ENCODE results near the gene KRTAP9-7. TPM values are rescaled to one million over a fixed set of nuclear protein-coding genes. Genes with fewer than 3 reads are reported as not detected.
A peak's percentile ranks its signal among the peaks of the same experiment; 100 is the strongest.

Gene KRTAP9-7
- total RNA-seq, 2 donors from 2014 or later: not detected

DNA sequence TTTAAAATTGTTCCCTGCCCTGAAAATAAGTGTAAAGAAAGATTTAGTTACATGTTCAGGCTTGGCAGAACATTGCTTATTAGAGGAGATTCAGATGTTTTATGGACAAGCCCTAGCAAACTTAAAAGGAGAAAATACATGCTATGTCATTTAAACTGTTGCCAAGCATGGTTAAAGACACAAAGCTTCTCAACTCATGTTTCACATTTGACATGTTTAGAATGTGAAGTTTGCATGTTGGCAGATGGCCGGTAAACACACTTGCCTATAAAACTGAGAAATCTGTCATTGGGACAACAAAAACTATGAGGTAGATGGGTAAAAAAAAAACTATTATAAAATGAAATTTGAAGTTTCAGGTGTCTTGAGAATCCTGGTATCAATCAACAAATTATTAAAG is 21.3 kb downstream of the KRTAP9-7 start:
- H3K27ac Mint-ChIP-seq: no peak overlapping the region
- ATAC-seq: no peak
- peaks cover 0 to 4% of the 10 kb centered on the region in 2 donors for H3K4me1 Mint-ChIP-seq (ENCODE audit: low read depth in 2 of 2)
- peaks cover 18 to 19% of the 10 kb centered on the region in 2 donors for H3K27me3 Mint-ChIP-seq
- DNase-seq (ENCODE audit: low spot score): no peak
- no peaks in the 10 kb centered on the region for H3K36me3 Mint-ChIP-seq
- H3K9me3 Mint-ChIP-seq: no peaks in the 10 kb centered on the region
- no peak overlapping the region for H3K4me3 Mint-ChIP-seq

DNA sequence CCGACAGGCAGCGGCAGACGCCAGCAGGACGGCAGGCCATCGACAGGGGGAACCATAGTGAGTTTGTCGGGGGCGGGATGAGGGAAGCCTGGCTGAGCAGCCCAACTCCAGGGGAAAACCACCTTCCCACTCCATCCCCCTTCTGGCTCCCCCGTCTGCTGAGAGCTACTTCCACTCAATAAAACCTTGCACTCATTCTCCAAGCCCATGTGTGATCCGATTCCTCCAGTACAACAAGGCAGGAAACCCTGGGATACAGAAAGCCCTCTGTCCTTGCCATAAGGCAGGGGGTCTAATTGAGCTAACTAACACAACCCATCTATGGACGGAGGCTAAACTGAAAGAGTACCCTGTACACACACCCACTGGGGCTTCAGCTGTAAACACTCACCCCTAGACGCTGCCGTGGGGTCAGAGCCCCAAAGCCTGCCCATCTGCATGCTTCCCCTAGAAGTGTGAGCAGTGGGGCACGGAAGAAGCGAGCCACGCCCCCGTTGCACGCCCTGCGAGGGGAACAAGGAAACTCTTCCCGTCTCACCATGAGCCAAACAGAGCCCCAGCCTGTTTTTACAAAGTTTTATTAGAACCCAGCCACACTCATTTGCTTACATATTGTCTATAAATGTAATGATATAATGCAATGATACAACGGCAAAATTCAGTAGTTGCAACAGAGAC is 23.1 kb downstream of the KRTAP9-7 start:
- no peaks in the 10 kb centered on the region for H3K9me3 Mint-ChIP-seq
- DNase-seq (ENCODE audit: low spot score) (no peak), ATAC-seq (no peak)
- peaks cover 0 to 4% of the 10 kb centered on the region in 2 donors for H3K4me1 Mint-ChIP-seq (ENCODE audit: low read depth in 2 of 2)
- H3K27ac Mint-ChIP-seq: no peak overlapping the region
- peaks cover 17 to 18% of the 10 kb centered on the region in 2 donors for H3K27me3 Mint-ChIP-seq
- no peak overlapping the region for H3K4me3 Mint-ChIP-seq
- H3K36me3 Mint-ChIP-seq: no peaks in the 10 kb centered on the region

DNA sequence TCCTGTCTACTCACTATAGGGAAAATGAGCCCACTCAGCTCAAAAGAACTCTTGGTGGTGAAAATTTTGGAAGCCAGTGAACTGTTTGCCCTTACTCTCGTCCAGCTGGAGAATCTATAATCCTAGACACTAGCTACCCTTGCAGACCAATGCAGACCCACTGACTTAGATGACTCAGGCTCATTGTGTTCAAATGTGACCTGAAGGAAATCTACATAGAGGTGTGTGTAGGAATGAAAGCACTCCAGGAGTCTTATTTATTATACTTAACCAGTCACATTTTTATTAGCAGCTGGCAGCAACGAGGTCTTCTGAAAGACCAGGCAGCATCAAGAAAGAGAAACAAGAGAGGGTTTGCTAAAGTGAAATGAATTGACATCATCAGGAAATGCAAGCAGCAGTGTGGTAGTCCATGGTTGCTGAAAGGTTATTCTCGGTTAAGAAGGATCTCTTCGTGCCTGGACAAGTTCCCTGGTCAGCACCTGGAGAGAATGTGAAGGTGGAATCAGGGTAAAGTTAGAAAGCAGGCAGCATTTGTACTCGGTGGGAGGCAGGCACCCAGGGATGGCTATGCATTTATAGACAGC is 25.8 kb downstream of the KRTAP9-7 start:
- Mint-ChIP-seq H3K4me3 (no peak overlapping the region), H3K4me1 (ENCODE audit: low read depth in 2 of 2) (peaks cover 0 to 4% of the 10 kb centered on the region in 2 donors), H3K27me3 (peaks cover 16 to 19% of the 10 kb centered on the region in 2 donors), H3K9me3 (no peaks in the 10 kb centered on the region), H3K27ac (no peak overlapping the region), H3K36me3 (no peaks in the 10 kb centered on the region)
- ATAC-seq (no peak), DNase-seq (ENCODE audit: low spot score) (no peak)

DNA sequence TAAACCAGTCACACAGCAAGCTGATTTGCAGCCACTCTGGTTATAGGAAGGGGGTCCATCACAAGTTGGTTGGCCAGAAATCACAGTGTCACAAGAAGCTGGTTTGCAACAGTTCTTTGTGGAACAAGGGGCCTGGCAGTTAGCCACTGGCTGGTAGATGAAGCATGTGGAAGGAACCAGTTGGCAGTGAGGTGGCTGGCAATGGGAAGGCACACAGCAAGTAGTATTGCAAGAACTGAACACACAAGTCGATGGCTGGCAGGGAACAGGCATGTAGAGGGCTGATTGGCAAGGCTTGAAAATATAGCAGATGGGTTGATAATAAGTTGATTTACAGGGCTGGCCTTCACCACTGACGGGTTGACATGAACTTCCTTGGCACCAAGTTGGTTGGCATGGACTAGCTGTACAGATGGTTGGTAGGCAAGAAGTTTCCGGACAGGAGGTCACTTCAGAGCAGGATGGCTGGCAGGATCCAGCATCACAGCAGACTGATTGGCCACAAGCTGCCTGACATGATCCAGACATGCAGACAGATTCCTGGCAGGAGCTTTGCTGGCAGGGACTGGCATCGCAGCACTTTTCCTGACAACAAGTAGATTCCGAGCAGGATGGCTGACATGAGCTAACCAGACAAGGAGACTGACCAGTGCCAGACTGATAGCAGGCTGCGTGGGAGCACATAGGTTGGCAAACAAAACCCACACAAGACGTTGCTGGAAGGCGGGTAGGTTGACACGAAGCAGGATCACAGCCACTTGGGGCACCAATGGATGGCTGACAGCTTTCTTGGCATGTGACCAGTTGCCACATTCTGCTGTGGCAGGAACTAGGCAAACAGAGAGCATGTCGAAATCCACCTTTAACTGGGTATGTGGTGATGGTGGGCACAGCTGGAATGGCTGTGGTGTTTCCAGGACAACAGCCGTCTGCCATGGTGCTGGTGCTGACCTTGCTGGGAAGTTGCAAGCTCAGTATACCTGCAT is 26.7 kb downstream of the KRTAP9-7 start, which contains the start of gene KRTAP29-1:
KRTAP29-1 (minus strand) TSS at position 936 of the 986 bp plus-strand sequence; CDS start at position 936, 0 bp downstream.
- ATAC-seq (no peak), DNase-seq (ENCODE audit: low spot score) (no peak)
- H3K27ac Mint-ChIP-seq: no peak within 1 kb of the TSS
- H3K4me1 Mint-ChIP-seq (ENCODE audit: low read depth in 2 of 2): peaks cover 6 to 10% of the 10 kb centered on the region in 2 donors
- no peaks in the 10 kb centered on the region for H3K9me3 Mint-ChIP-seq
- peaks cover 16 to 19% of the 10 kb centered on the region in 2 donors for H3K27me3 Mint-ChIP-seq
- no peak within 1 kb of the TSS for H3K4me3 Mint-ChIP-seq
- H3K36me3 Mint-ChIP-seq: no peaks in the 10 kb centered on the region

DNA sequence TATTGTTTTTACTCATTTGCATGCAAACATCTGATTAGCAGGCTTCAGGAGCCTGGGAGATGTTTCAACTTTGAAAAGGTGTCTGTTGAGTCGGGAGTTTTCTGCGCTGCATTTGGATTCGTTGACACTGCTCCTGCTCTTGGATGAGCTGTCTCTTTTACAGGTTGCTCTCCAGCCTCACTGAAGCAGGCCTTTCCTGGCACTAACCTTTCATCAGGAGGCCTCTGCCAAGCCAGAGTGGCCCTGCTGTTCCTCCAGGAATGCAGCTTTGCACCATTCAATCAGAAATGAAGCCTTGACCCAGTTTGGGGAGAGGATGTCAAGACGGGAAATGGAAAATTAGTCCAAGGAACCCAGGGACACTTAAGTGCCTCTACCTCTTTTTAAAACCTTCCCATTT is 27.5 kb downstream of the KRTAP9-7 start:
- H3K4me1 Mint-ChIP-seq (ENCODE audit: low read depth in 2 of 2): peaks cover 14 to 17% of the 10 kb centered on the region in 2 donors
- H3K27me3 Mint-ChIP-seq: peaks cover 16 to 19% of the 10 kb centered on the region in 2 donors
- no peaks in the 10 kb centered on the region for H3K9me3 Mint-ChIP-seq
- no peaks in the 10 kb centered on the region for H3K36me3 Mint-ChIP-seq
- ATAC-seq (no peak), DNase-seq (ENCODE audit: low spot score) (no peak)
- H3K27ac Mint-ChIP-seq: no peak overlapping the region
- no peak overlapping the region for H3K4me3 Mint-ChIP-seq

DNA sequence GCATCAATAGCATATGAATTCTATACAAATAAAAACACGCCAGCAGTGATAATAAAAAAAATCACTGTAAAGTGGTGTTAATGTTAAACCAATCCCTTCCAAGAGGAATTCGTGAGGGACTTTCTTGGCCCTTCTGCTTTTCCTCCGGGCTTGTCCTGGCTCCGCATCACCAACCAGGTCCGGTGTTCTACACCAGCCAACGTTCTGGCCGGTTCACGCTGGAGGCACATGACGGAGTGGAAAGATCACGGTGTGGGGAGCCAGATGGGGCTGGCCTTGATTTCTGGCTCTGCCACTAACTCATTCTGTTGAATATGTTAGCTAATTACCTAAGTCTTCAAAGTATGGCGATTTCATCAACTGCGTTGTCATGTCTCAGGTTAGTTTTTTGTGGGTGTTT is 28.6 kb downstream of the KRTAP9-7 start:
- ATAC-seq (no peak), DNase-seq (ENCODE audit: low spot score) (no peak)
- no peak overlapping the region for H3K4me3 Mint-ChIP-seq
- H3K4me1 Mint-ChIP-seq (ENCODE audit: low read depth in 2 of 2): peaks cover 25 to 28% of the 10 kb centered on the region in 2 donors
- peaks cover 16 to 19% of the 10 kb centered on the region in 2 donors for H3K27me3 Mint-ChIP-seq
- no peak overlapping the region for H3K27ac Mint-ChIP-seq
- no peaks in the 10 kb centered on the region for H3K36me3 Mint-ChIP-seq
- no peaks in the 10 kb centered on the region for H3K9me3 Mint-ChIP-seq

- no peaks in the 10 kb centered on the region for H3K36me3 Mint-ChIP-seq
- ATAC-seq: no peak
- peaks cover 30 to 40% of the 10 kb centered on the region in 2 donors for H3K4me1 Mint-ChIP-seq (ENCODE audit: low read depth in 2 of 2)
- peaks cover 4 to 6% of the 10 kb centered on the region in 2 donors for H3K27me3 Mint-ChIP-seq
- no peak for DNase-seq (ENCODE audit: low spot score)
- peak overlapping the region; percentile 21 to 60 for H3K27ac Mint-ChIP-seq
- no peaks in the 10 kb centered on the region for H3K9me3 Mint-ChIP-seq
- H3K4me3 Mint-ChIP-seq: peak overlapping the region; percentile 78
These were observed 32.1 kb downstream of the KRTAP9-7 start for GRCh38 chr17:41307647-41308046.

- Mint-ChIP-seq H3K4me1 (ENCODE audit: low read depth in 2 of 2) (peaks cover 30 to 40% of the 10 kb centered on the region in 2 donors), H3K4me3 (peak overlapping the region; percentile 78), H3K36me3 (no peaks in the 10 kb centered on the region), H3K27me3 (peaks cover 4 to 6% of the 10 kb centered on the region in 2 donors), H3K27ac (peak overlapping the region; percentile 21 to 60), H3K9me3 (no peaks in the 10 kb centered on the region)
- ATAC-seq: peak; percentile 83
- DNase-seq (ENCODE audit: low spot score): no peak
These were observed 32.9 kb downstream of the KRTAP9-7 start for GRCh38 chr17:41308251-41308917.

- peak within 1 kb of the TSS; percentile 21 to 60 for H3K27ac Mint-ChIP-seq
- H3K4me1 Mint-ChIP-seq (ENCODE audit: low read depth in 2 of 2): peaks cover 30 to 40% of the 10 kb centered on the region in 2 donors
- DNase-seq (ENCODE audit: low spot score): no peak
- no peaks in the 10 kb centered on the region for H3K36me3 Mint-ChIP-seq
- H3K9me3 Mint-ChIP-seq: no peaks in the 10 kb centered on the region
- H3K4me3 Mint-ChIP-seq: peak within 1 kb of the TSS; percentile 78
- peak; percentile 56 to 63 for ATAC-seq
- H3K27me3 Mint-ChIP-seq: peaks cover 4 to 6% of the 10 kb centered on the region in 2 donors
These were observed 33.4 kb downstream of the KRTAP9-7 start, which contains the start of gene KRTAP16-1 for GRCh38 chr17:41308918-41309359. Gene KRTAP16-1, minus strand, starts transcription at chr17:41309309. Its CDS starts 56 bp downstream, at chr17:41309253.

DNA sequence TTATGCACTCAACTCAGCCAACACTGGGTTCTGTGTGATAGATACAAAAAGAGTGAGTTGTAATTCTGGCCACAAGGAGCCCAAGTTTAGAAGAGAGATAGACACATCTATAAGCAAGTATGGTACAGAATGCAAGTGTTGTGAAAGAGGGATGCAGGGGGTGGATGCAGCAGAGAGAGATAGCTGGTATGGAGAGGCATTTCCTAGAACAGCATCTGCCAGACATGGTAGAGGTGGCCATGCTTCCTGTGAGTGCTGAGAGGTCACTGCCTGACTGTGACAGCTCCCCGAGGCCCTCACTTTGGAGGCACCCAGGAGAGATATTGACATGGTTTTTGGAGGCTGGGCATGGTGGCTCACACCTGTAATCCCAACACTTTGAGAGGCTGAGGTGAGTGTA is 35.6 kb downstream of the KRTAP9-7 start:
- H3K27me3 Mint-ChIP-seq: no peaks in the 10 kb centered on the region
- ATAC-seq (no peak), DNase-seq (ENCODE audit: low spot score) (no peak)
- no peak overlapping the region for H3K4me3 Mint-ChIP-seq
- no peak overlapping the region for H3K27ac Mint-ChIP-seq
- H3K4me1 Mint-ChIP-seq (ENCODE audit: low read depth in 2 of 2): peaks cover 30 to 40% of the 10 kb centered on the region in 2 donors
- no peaks in the 10 kb centered on the region for H3K9me3 Mint-ChIP-seq
- H3K36me3 Mint-ChIP-seq: no peaks in the 10 kb centered on the region

GRCh38 chr17:41315204-41315794 is 39.8 kb downstream of the KRTAP9-7 start, which contains the start of gene KRTAP17-1:
Gene KRTAP17-1, minus strand, starts transcription at chr17:41315710. Its CDS starts 60 bp downstream, at chr17:41315650.
- no peak within 1 kb of the TSS for H3K27ac Mint-ChIP-seq
- H3K4me3 Mint-ChIP-seq: no peak within 1 kb of the TSS

GRCh38 chr17:41315814-41316445 is 40.4 kb downstream of the KRTAP9-7 start:
- Mint-ChIP-seq H3K27me3 (peaks cover 0 to 2% of the 10 kb centered on the region in 2 donors), H3K4me3 (no peak overlapping the region), H3K9me3 (no peaks in the 10 kb centered on the region), H3K4me1 (ENCODE audit: low read depth in 2 of 2) (peaks cover 0 to 5% of the 10 kb centered on the region in 2 donors), H3K27ac (no peak overlapping the region), H3K36me3 (peaks cover 6% of the 10 kb centered on the region)
- ATAC-seq (no peak), DNase-seq (ENCODE audit: low spot score) (no peak)

More at GRCh38 chr17:41315204-41315794, 39.8 kb downstream of the KRTAP9-7 start, which contains the start of gene KRTAP17-1:
- peaks cover 6% of the 10 kb centered on the region for H3K36me3 Mint-ChIP-seq
- H3K9me3 Mint-ChIP-seq: no peaks in the 10 kb centered on the region
- H3K27me3 Mint-ChIP-seq: peaks cover 0 to 2% of the 10 kb centered on the region in 2 donors
- DNase-seq (ENCODE audit: low spot score) (no peak), ATAC-seq (no peak)
- H3K4me1 Mint-ChIP-seq (ENCODE audit: low read depth in 2 of 2): peaks cover 0 to 7% of the 10 kb centered on the region in 2 donors

All from natural killer cell treated with Interleukin-12 subunit alpha and Interleukin-12 subunit beta and Interleukin-15 and Interleukin-18, amount 100 ng/mL, for 72 hours (primary cell).